HepG2 (cell line): ENCODE results near the gene KLF11. TPM values are rescaled to one million over a fixed set of nuclear protein-coding genes. Genes with fewer than 3 reads are reported as not detected.

Experiments
- ATAC-seq: fragments of 200-7000 bp; cut with Tn5 transposase; 3 replicates; pipeline ENCODE4 v1.9.1; 2020; ENCODE audit warnings: mild to moderate bottlenecking, moderate library complexity
- BruUV-seq: library from RNA; stranded (reverse); fragments of 400-500 nt; replicated peaks from 2 replicates; lab custom pipeline; 2021; lab: Mats Ljungman, UMichigan
- CTCF ChIA-PET: fragments of 300-600 bp; formaldehyde crosslinking; extraction: SDS; loops from one replicate; lab custom pipeline; 2021; ENCODE audit warnings: low total read pairs, inconsistent platforms, low intra/inter-chr PET ratio; lab: Yijun Ruan, JAX
- POLR2A ChIA-PET: fragments of 350-600 bp; sonication (Branson Sonifier 250); formaldehyde crosslinking; loops from one replicate; lab custom pipeline; 2020; ENCODE audit warnings: antibody characterized with exemption, inconsistent platforms; lab: Yijun Ruan, JAX
- DNase-seq: peaks from one replicate; pipeline ENCODE4 v3.0.0-alpha.2; 2015; ENCODE audit warnings: low spot score
- FAIRE-seq: peaks from 3 replicates; lab custom pipeline; 2011; peaks lifted over from hg19 to GRCh38; lab: Jason Lieb, UNC
- H2AFZ ChIP-seq: one replicate; pipeline ENCODE4 v1.6.1; 2011; ENCODE audit warnings: low read length, inconsistent platforms
- H3K27ac ChIP-seq: fragments of 300-600 bp; 3 replicates; pipeline ENCODE4 v1.8.0; 2011; ENCODE audit warnings: mixed run types, mild to moderate bottlenecking, mixed read lengths, low read length, inconsistent platforms; ENCODE audit not compliant: insufficient read depth; ENCODE audit errors: extremely low read length
- H3K27me3 ChIP-seq, 2 experiments: fragments of 200-600 bp in 1 of 2; 2 replicates in 1 of 2; 3 replicates in 1 of 2; pipeline versions ENCODE4 v1.6.0 to v1.8.0; 2011; ENCODE audit warnings: low read length in 2 of 2, mild to moderate bottlenecking in 2 of 2, moderate library complexity in 2 of 2, inconsistent platforms in 1 of 2; ENCODE audit not compliant: insufficient read depth in 2 of 2, control insufficient read depth in 1 of 2
- H3K36me3 ChIP-seq, 2 experiments: fragments of 200-600 bp in 1 of 2; replicated peaks in 1 of 2; 2 replicates in 1 of 2; 3 replicates in 1 of 2; pipeline versions ENCODE4 v1.5.1 to v1.8.0; 2011; ENCODE audit warnings: low read length in 2 of 2, inconsistent platforms in 1 of 2; ENCODE audit not compliant: insufficient read depth in 2 of 2, control insufficient read depth in 1 of 2
- H3K4me1 ChIP-seq: 2 replicates; pipeline ENCODE4 v1.5.1; 2012; ENCODE audit warnings: low read length, inconsistent platforms; ENCODE audit not compliant: insufficient read depth
- H3K4me2 ChIP-seq: 2 replicates; pipeline ENCODE4 v1.6.0; 2011; ENCODE audit warnings: low read depth, low read length, inconsistent platforms
- H3K4me3 ChIP-seq, 3 experiments: fragments of 200-600 bp in 1 of 3; sonication (generic), shearing (Covaris generic) in 1 of 3; replicated peaks in 1 of 3; 2 replicates each; pipeline ENCODE4 v1.5.1; 2011 to 2016; ENCODE audit warnings: low read length in 3 of 3, inconsistent platforms in 2 of 3, low read depth in 2 of 3, mild to moderate bottlenecking in 2 of 3, control low read depth in 1 of 3, mixed read lengths in 1 of 3; ENCODE audit not compliant: insufficient read depth in 1 of 3
- H3K79me2 ChIP-seq: one replicate; pipeline ENCODE4 v1.6.1; 2011; ENCODE audit warnings: low read length, inconsistent platforms; ENCODE audit not compliant: insufficient read depth
- H3K9ac ChIP-seq: 2 replicates; pipeline ENCODE4 v1.6.0; 2011; ENCODE audit warnings: mild to moderate bottlenecking, low read depth, low read length, inconsistent platforms; ENCODE audit not compliant: insufficient read depth
- H3K9me3 ChIP-seq: 2 replicates; pipeline ENCODE4 v1.5.1; 2012; ENCODE audit warnings: mild to moderate bottlenecking, low read length
- H4K20me1 ChIP-seq: 2 replicates; pipeline ENCODE4 v1.6.0; 2011; ENCODE audit warnings: inconsistent platforms, mild to moderate bottlenecking, low read length, moderate library complexity; ENCODE audit not compliant: insufficient read depth
- CBFB ChIP-seq: sonication (generic); formaldehyde crosslinking; IDR thresholded peaks from 2 replicates; pipeline ENCODE4 v1.4.0; 2020; ENCODE audit warnings: missing genetic modification reagents
- DNMT1 ChIP-seq: sonication (generic); formaldehyde crosslinking; IDR thresholded peaks from 2 replicates; pipeline ENCODE4 v1.5.1; 2020; ENCODE audit warnings: mild to moderate bottlenecking, missing genetic modification reagents
- RAD51 ChIP-seq: fragments of 450-650 bp; IDR thresholded peaks from 2 replicates; pipeline ENCODE4 v1.6.1; 2016; ENCODE audit warnings: borderline replicate concordance
- ZBTB33 ChIP-seq: sonication (generic); formaldehyde crosslinking; IDR thresholded peaks from 2 replicates; pipeline ENCODE4 v1.4.0; 2020; ENCODE audit warnings: missing genetic modification reagents
- ZBTB38 ChIP-seq: sonication (generic); formaldehyde crosslinking; IDR thresholded peaks from 2 replicates; pipeline ENCODE4 v1.5.1; 2020; ENCODE audit warnings: mild to moderate bottlenecking, missing genetic modification reagents
- ZNF75D ChIP-seq: sonication (generic); formaldehyde crosslinking; IDR thresholded peaks from 2 replicates; pipeline ENCODE4 v1.8.1; 2023; ENCODE audit warnings: missing genetic modification reagents, mild to moderate bottlenecking, borderline replicate concordance
- ZNF788 ChIP-seq: sonication (generic); formaldehyde crosslinking; IDR thresholded peaks from 2 replicates; pipeline ENCODE4 v1.5.0; 2020; ENCODE audit warnings: mild to moderate bottlenecking, missing genetic modification reagents, borderline replicate concordance
- WGBS: methylation state at CpG from one replicate; pipeline ENCODE4 v1.1.6; 2017; ENCODE audit warnings: low lambda C conversion rate; 5-methylcytosine and 5-hydroxymethylcytosine counted together
- in situ Hi-C: cut with HindIII; loops from 2 replicates; pipeline ENCODE4 v1.10.0; 2017; ENCODE audit warnings: low pct_unique_long_range_greater_than_20kb; ENCODE audit not compliant: extremely low pct_ligation_motif_present
- intact Hi-C: fragments of 100-400 bp; cut with micrococcal nuclease; formaldehyde crosslinking; loops from one replicate; pipeline ENCODE4 v1.10.0; 2022; ENCODE audit not compliant: unreplicated experiment
- polyA plus RNA-seq, 8 experiments: library from polyadenylated mRNA; depleted of rRNA in 3 of 8; stranded (reverse) in 7 of 8; unstranded in 1 of 8; fragments of >200 nt; fragmentation: Illumina TruSeq in 4 of 8; extraction: Trizol in 4 of 8; gene quantifications; 2 replicates each; pipeline versions ENCODE4 v1.2.1 to v1.2.3, GENCODE V29; 2011 to 2016; ENCODE audit warnings: low read depth in 4 of 8, missing spikeins in 1 of 8, mixed read lengths in 1 of 8; ENCODE audit not compliant: insufficient read depth in 1 of 8
- total RNA-seq, 5 experiments: library from RNA; depleted of rRNA; stranded (reverse); fragments of >200 nt; fragmentation: Illumina TruSeq; extraction: Trizol; gene quantifications; 2 replicates each; pipeline ENCODE4 v1.2.3, GENCODE V29; 2016; ENCODE audit warnings: low read depth in 1 of 5

KLF11 gene
- total and polyA plus RNA-seq, 2 of the 13 experiments (the other 11 are each of a cell fraction or from before 2014, with no cell fraction given) = 2.5 to 11.8 TPM

- TF ChIP-seq ZNF75D (CRISPR knock-in tag) (no peak), RAD51 (no peak)
Observed at GRCh38 chr2:10008809-10009176, 34.6 kb upstream of the KLF11 start (continued).

- BruUV-seq = no TSS peak
- Histone ChIP-seq H3K4me2 (peak overlapping the region; percentile 37; the same call in 1 of the 2 replicates), H3K9me3 (no peaks in the 10 kb centered on the region), H2AFZ (no peak overlapping the region), H3K27me3 (peaks cover 0 to 9% of the 10 kb centered on the region in 2 experiments; a peak in 1 of 5 replicates), H3K4me1 (peaks cover 27% of the 10 kb centered on the region), H3K79me2 (no peaks in the 10 kb centered on the region), H3K4me3 (no peak overlapping the region), H3K9ac (no peak overlapping the region), H3K36me3 (no peaks in the 10 kb centered on the region), H4K20me1 (no peaks in the 10 kb centered on the region; the same call in 1 of the 2 replicates), H3K27ac (no peak overlapping the region)
- intact Hi-C loops = no loop called here
- WGBS = 68% methylated on average over 10 of the region's 19 CpGs
- in situ Hi-C loops = no loop called here
- DNase-seq (no peak), FAIRE-seq (no peak), ATAC-seq (peak; percentile 10)
- peak; percentile 48; the same call in 1 of the 2 replicates for TF ChIP-seq ZBTB33 (CRISPR knock-in tag)
- no peak for TF ChIP-seq CBFB (CRISPR knock-in tag)
- TF ChIP-seq ZNF788 = no peak
- peak; percentile 32; the same call in 1 of the 2 replicates for TF ChIP-seq ZBTB38 (CRISPR knock-in tag)
- 0 out of 2 replicates have a peak, but pooled peaks have one; percentile 32 for TF ChIP-seq DNMT1 (CRISPR knock-in tag)
- CTCF ChIA-PET = no interaction called here
- POLR2A ChIA-PET = no interaction called here
Observed at GRCh38 chr2:10009271-10009810, 34.0 kb upstream of the KLF11 start.
